HG02981 (cell line): ENCODE measurements around the gene BCL3.

Source experiments
- ATAC-seq: cut with Tn5 transposase; IDR thresholded peaks from one replicate; pipeline ENCODE4 v1.9.1; 2021; ENCODE audit warnings: mild to moderate bottlenecking, moderate library complexity; ENCODE audit not compliant: unreplicated experiment

The BCL3 gene

DNA sequence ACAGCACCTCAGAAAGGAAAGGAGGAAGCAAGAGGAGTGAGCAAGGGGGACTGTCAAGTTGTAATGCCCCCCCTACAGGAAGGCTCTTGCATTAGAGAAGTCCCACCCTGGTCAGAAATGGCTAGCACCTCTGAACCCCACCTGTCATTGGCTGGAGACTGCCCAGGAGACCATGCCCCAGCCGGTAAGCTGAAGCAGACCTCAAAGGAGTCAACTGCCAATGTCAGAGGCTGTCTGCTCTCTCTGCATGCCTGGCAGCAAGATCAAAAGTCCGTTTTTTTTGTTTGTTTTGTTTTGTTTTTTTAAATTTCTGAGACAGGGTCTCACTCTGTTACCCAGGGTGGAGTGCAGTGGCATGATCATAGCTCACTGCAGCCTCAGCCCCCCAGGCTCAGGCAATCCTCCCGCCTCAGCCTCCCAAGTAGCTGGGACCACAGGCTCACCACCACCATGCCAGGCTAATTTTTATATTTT, 8.1 kb upstream of the BCL3 start:
- ATAC-seq: no peak

DNA sequence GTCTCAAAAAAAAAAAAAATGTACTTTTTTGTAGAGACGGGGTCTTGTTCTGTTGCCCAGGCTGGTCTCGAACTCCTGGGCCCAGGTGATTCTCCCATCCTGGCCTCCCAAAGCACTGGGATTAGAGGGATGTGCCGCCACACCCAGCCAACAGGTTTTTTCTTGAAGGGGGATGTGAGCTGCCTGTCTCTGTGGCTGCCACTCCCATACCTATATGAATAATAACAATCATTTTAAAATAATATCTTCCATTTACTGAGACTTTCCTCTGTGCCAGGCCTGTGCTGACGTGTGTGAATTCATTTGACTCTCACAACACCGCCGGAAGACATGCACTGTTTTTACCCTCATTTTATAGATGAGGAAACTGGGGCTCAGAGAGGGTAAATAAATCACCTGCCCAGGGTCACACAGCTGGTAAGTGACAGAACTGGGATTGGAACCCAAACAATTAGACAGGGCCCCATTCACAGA, 7.2 kb upstream of the BCL3 start:
- no peak for ATAC-seq

DNA sequence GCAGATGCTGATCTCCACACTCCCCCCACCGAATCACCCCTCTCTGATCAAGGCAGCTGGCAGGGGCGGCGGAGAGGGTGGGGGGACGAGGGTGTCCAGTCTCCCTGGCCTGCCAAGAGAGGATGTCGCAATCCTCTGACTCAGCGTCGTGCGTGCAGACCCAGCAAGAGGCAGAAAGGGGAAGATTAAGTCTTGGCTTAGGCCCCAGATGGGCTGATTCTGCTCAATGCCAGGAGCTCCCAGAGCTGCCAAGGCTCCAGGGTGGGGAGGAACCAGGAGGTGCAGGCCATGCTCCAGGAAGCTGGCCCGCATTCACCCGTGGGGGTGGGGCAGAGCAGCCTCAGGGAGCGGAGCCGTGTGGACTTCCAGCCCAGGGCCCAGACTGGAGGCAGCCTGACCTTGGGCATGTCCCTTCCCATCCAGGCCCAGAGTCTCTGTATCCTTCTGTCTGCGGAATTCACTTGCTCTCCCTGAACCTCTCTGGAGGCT, 6.6 kb upstream of the BCL3 start:
- ATAC-seq: no peak

DNA sequence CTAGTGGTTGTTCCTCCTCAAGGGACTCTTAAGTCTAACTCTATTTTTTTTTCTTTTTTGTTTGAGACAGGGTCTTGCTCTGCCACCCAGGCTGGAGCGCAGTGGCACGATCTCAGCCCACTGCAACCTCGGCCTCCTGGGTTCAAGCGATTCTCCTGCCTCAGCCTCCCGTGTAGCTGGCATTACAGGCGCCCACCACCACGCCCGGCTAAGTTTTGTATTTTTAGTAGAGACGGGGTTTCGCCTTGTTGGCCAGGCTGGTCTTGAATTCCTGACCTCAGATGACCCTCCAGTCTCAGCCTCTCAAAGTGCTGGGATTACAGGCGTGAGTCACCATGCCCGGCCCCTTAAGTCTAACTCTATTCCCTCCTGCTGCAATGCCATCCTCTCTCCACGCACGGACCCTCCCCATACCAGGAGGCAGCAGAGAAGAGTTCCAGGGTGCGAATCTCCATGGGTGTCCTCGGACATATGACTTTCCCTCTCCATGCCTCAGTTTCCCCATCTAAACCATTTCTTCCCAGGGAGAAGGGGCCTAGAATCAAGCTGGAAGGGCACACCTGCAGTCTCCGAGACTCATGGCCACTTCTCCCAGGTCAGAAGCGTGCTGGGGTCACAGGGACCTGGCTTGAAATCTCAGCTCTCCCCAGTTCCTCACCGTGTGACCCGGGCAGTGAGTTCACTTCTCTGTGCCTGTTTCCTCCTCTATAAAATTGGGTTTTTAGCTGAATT, 6.0 kb upstream of the BCL3 start:
- ATAC-seq: no peak

GRCh38 chr19:44744871-44745332, 3.6 kb upstream of the BCL3 start:
- ATAC-seq: no peak

GRCh38 chr19:44745341-44745831, 3.1 kb upstream of the BCL3 start:
- ATAC-seq: no peak

DNA sequence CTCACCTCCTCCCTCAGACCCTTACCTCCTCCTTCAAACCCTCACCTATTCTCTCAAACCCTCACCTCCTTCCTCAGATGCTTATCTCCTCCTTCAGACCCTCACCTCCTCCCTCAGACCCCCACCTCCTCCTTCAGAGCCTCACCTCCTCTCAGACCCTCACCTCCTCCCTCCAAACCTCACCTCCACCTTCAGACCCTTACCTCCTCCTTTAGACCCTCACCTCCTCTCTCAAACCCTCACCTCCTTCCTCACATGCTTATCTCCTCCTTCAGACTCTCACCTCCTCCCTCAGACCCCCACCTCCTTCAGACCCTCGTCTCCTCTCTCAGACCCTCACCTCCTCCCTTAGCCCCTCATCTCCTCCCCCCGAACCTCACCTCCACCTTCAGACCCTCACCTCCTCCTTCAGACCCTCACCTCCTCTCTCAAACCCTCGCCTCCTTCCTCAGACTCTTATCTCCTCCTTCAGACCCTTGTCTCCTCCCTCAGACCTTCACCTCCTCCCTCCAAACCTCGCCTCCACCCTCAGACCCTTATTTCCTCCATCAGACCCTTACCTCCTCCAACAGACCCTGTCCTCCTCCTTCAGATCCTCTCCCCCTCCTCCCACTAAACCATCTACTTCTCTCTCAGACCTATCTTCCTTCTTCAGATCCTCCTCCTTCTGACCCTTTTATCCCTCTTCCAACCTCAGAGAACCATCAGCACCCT, 2.5 kb upstream of the BCL3 start:
- no peak for ATAC-seq

DNA sequence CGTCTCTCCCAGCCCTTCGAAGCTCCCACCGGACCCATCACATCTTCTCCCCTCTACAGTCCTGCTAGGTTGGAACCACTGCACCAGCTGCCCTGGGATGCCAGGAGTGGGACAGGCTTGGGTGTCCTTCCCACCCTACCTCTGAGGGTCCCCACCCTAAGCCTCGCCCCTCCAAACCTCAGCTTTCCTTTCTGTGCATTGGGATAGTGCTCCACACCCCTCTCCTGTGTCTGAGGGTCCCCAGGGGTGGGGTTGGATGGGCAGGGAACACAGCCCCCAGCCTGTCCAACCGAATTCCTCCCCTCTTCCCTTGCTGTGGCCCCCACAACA, 1.9 kb upstream of the BCL3 start:
- no peak for ATAC-seq

GRCh38 chr19:44746946-44747738, 1.4 kb upstream of the BCL3 start:
- peak; percentile 32 for ATAC-seq

DNA sequence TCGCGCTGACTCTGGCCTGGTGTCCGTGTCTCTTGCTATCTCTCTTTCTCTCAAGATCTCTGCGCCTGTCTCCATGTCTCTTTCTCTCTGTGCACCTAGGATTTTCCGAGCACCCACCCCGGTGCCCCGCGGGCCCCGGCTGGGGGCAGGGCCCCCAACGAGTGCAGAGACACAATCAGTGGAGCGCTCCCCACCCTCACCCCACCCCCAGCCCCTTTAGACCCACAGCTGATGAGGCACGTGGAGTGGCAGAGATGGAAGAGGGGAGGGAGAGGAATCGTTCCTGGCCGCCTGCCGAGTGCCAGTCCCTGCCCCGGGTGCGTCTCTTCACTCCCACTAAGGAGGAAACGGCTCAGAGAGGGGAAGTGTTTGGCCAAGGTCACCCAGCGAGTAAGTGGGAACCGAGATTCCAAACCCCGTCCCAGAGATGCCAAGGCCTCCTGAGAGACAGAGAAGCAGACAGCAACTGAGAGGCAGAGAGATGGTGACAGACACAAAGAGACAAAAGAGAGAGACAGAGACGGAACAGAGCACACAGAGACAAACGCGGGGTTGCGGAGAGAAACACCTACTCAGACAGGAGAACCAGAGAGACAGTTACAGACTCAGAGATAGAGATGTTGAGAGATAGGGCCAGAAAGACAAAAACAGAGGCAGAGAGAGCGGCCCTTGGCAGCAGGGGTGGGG, 626 bp upstream of the BCL3 start:
- ATAC-seq: no peak

DNA sequence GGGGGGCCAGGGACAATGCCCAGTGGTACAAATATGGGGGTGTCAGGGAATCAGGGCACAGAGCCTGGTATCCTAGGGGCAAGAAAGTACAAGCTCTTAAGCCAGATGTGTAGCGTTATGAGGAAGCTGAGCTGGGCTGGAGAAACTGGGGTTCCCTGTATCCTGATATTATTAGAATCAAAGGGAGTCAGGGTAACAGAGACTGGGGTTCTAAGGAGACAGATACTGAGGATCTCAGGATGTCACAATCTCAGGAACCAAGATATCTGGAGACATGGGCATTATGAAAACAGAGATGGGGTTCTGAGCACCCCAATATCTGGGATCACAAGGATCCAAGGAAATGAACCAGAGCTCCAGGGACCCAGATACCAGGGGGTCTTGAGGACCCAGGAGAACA, 784 bp downstream of the BCL3 start:
- no peak for ATAC-seq

DNA sequence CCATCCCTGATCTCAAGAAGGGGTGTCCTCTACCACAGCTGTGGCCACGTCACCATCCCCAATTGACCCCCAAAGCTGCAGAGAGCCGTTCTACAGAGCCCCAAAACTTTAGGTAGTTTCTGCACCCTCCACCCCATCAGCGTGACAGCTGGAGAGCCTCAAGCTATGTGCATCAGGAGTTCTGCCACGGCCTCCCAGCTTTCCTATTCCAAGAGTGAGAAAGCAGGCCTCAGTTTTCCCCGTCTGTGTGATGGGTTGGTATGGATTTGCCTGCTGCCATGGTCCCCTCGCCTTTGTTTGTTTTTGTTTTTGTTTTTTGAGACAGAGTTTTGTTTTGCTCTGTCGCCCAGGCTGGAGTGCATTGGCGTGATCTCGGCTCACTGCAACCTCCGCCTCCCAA, 1.5 kb downstream of the BCL3 start:
- no peak for ATAC-seq

GRCh38 chr19:44752123-44752815, 3.8 kb downstream of the BCL3 start:
- ATAC-seq: no peak

DNA sequence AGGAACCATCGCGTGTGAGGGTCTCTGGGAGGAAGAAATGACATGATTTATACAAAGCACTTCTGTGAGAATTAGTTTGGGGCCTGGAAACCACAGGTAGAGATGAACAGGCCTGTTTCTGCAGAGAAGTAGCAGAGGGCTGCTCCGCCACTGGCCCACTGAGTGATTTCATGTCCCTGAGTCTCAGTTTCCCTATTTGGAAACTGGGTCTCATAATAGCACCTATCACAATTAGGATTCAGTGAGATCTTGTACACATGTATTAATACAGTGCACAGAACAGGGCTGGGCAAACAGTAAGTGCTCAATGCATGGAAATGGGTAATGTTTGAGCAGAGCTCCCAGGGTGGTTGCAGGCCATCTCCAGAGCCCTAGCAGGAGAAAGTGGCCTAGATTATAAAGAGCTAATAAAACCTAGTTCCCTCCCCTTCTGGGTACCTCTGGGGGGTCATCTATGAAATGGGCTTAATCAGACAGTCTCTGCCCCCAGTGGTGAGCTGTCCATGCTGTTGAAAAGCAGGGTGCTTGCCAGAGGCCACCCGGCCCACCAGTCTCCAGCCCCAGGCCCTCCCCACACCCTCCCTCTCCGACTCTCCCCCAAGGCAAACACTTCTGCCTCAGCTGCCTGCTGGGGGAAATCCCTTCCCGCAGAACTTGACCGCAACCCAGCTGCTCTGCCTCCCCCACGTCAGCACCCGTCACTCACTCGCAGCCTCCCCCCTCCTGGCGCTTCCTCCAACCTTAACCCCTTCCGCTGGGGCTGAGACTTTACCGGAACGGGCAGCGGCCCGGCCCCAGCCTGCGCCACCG, 4.5 kb downstream of the BCL3 start:
- peak; percentile 63 for ATAC-seq

- no peak for ATAC-seq
These were observed 5.1 kb downstream of the BCL3 start for GRCh38 chr19:44753626-44753931.

GRCh38 chr19:44753932-44754749, 5.6 kb downstream of the BCL3 start:
- ATAC-seq: no peak

- ATAC-seq: no peak
These were observed 6.2 kb downstream of the BCL3 start for GRCh38 chr19:44754750-44755080.

DNA sequence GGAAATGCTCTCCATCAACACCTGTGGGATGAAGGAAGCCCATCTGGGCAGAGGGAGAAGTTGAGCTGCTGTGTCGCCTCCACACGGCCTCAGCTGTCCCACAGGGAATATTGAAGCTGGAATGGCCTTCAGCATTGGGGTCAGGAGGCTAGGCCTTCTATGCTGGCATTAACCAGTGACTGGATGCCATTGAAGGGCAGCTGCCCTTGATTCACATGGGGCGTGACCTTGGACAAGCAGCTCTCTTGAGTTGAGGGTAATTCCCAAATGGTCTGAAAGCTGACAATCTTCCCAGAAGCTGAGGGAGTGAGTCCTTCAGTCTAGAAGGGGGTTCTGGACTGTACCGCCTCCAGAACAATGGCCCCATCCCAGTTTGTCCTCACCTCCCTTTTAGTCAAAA, 6.7 kb downstream of the BCL3 start:
- ATAC-seq: no peak

DNA sequence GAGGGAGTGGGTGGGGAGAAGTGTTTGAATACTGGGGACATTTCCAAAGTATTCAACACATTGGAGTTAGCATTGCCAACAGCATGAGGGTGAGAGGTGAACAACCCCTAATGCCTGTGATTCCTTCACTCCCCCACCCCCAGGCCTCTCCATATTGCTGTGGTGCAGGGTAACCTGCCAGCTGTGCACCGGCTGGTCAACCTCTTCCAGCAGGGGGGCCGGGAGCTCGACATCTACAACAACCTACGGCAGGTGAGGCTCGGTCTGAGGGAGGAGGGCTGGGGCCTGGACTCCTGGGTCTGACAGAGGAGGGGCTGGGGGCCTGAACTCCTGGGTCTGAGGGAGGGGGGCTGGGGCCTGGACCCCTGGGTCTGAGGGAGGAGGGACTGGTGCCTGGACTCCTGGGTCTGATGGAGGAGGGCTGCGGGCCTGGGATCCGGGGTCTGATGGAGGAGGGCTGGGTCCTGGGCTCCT, 7.6 kb downstream of the BCL3 start:
- no peak for ATAC-seq
